Measurements from ENCODE around the gene AKNA.

GRCh38 chr9:114299286-114300152 is 88.3 kb downstream of the AKNA start:
- no peak for TF ChIP-seq POLR2A (IDR thresholded peaks at IDR 0.05)
- TF ChIP-seq CTCF (IDR thresholded peaks at IDR 0.05), result no peak

All from vagina (tissue), 2 donors.